Mesodermal cell (in vitro differentiated cells): ENCODE measurements around the gene NES.

ENCODE experiments used
- H3K27ac ChIP-seq: 2 replicates; pipeline ENCODE4 v1.7.0; 2013; ENCODE audit warnings: mild to moderate bottlenecking, low read depth, low read length, moderate library complexity; ENCODE audit not compliant: severe bottlenecking
- H3K36me3 ChIP-seq: 2 replicates; pipeline ENCODE4 v1.7.1; 2013; ENCODE audit warnings: mild to moderate bottlenecking, low read length, moderate library complexity; ENCODE audit not compliant: control insufficient read depth, insufficient read depth
- H3K4me1 ChIP-seq: one replicate; pipeline ENCODE4 v1.7.1; 2013; ENCODE audit warnings: mild to moderate bottlenecking, low read length; ENCODE audit not compliant: insufficient read depth, control insufficient read depth, poor library complexity, severe bottlenecking
- H3K4me3 ChIP-seq: 2 replicates; pipeline ENCODE4 v1.7.0; 2013; ENCODE audit warnings: low read length, control low read depth, mild to moderate bottlenecking; ENCODE audit not compliant: insufficient read depth, poor library complexity, severe bottlenecking; ENCODE audit errors: extremely low read depth
- H3K9me3 ChIP-seq: 2 replicates; pipeline ENCODE4 v1.7.1; 2013; ENCODE audit warnings: mild to moderate bottlenecking, low read length, moderate library complexity; ENCODE audit not compliant: control insufficient read depth
- WGBS, 2 experiments: methylation state at CpG; one replicate each; pipeline ENCODE4 v1.1.5; 2013; ENCODE audit warnings: missing lambda C conversion rate in 2 of 2; ENCODE audit not compliant: insufficient coverage in 2 of 2; 5-methylcytosine and 5-hydroxymethylcytosine counted together

NES gene

DNA sequence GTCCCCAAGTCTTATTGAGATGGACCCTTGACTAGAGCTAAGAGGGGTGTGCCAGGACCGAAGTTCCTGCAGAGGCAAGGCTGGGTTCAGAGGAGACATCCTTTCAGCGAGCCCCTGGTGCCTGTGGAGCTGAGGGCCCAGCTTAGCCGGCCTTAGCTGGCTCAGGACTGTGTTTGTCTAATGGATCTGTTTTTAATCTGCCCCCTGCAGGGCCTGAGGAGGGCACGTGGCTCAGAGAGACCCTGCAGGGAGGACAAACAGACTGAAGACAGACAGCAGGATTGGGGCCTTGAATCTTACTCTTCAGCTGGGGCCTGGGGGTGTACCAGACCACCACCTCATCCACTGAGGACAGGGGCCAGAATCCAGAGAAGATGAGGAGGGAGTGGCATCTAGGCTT, 26.5 kb upstream of the NES start:
- WGBS, 2 experiments, result 12 to 15% methylated on average over 4 of the region's 4 CpGs
- peak overlapping the region; percentile 65 for H3K4me3 ChIP-seq
- H3K9me3 ChIP-seq, result no peaks in the 10 kb centered on the region
- peaks cover 33% of the 10 kb centered on the region for H3K36me3 ChIP-seq
- H3K27ac ChIP-seq, result peak overlapping the region; percentile 23
- peaks cover 43% of the 10 kb centered on the region for H3K4me1 ChIP-seq

DNA sequence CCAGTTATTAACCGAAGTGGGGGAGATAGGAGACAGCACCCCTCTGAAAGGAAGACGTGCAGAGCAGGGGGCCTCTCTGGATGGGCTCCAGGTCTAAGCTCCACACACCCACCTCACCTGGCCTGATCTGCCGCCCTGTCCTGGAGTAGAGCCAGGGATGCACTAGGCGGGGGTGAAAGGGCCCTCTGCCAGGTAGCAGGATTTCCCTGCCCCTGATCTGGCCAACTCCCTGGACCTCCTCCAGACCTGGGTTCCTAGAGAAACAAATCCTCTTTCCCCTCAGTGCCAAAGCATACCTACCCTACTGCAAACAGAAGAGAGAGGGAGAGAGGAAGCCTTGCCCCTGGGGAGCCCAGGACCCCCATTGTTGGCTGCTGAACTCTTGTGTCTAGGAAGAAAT, 26.1 kb upstream of the NES start:
- 80 to 100% methylated on average over 1 to 3 of the region's 4 CpGs for WGBS, 2 experiments
- Histone ChIP-seq H3K4me3 (peak overlapping the region; percentile 65), H3K9me3 (no peaks in the 10 kb centered on the region), H3K27ac (no peak overlapping the region), H3K36me3 (peaks cover 37% of the 10 kb centered on the region), H3K4me1 (peaks cover 39% of the 10 kb centered on the region)

DNA sequence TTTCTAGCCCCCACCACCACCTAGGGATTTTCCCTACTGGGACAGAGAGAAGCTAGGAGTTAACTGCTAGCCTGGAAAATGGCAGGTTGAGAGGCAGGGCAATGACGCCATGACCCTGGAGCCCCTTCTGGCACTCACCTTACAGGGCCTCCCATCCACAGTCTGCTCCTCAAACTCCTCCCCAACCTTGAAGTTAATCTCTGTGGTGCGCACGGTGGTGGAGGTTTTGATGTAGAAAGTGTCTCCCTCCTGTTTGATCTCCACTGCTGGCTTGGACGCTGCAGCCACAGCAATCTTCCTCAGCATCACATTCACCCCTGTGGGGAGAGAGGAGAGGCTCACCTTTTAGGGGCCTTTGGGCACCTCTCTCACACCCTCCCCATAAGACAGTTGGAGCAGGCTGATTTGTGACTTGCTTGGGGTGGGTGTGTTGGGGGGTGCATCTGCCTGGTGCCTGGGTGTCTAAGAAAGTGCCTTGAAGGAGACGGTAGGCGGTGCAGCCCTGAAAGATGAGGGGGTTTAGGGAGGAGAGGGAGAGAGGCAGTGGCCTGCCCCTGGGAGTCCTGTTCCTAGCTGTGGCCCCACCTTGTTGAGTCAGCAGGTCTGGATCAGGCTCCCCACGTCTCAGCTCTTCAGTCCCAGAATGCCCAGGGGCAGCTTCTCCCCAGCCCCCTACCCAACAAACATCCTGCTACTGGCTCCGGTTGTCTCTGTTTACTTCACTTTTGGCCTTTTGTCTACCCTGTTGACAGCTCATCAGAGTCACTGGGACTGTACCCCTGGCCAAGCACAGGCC, 23.7 kb upstream of the NES start:
- Histone ChIP-seq H3K4me3 (no peak overlapping the region), H3K9me3 (no peaks in the 10 kb centered on the region), H3K27ac (peak overlapping the region; percentile 46), H3K36me3 (peaks cover 44% of the 10 kb centered on the region), H3K4me1 (peaks cover 25% of the 10 kb centered on the region)
- WGBS, 2 experiments, result 39 to 71% methylated on average over 2 to 3 of the region's 8 CpGs

DNA sequence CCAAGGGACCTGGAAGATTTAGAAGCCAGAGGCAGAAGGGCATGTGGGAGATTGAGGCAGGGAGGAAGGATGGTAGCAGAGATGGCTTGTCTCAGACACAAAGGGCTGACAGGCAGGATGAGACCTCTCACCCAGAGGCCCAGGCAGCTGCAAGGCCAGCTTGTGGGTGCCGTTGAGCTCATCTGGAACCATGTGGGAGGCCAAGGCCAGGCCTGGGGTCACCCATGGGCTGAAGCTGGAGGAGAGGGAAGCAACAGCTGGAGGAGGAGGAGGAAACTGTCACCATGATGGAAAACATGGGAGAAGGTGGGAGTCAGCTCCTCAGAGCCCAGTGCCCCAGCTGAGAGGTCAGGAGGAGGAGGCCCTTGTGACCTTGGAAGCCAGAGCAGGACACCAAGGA, 21.8 kb upstream of the NES start:
- Histone ChIP-seq H3K9me3 (no peaks in the 10 kb centered on the region), H3K4me1 (peaks cover 24% of the 10 kb centered on the region), H3K27ac (no peak overlapping the region), H3K4me3 (no peak overlapping the region), H3K36me3 (peaks cover 44% of the 10 kb centered on the region)
- WGBS, 2 experiments, result 91 to 100% methylated on average over 1 of the region's 1 CpG

DNA sequence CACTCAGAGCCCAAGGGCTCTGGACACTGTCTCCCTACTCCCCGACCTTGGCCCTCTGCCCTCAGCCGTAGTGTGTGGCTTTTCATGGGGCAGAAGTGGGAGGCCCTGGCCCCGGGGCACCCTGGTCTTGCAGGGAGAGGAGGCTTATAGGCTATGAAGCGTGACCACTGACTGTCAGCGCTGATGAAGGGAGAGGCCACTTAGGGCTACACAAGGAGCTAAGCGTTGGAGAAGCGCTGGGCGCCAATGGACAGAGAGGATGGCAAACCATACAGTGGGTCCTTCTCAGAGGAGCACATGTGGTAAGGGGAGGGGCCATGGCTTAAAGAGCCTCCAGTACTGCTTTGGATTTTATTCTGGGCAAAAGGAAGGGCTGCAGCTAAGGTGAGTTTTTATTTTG, 20.3 kb upstream of the NES start:
- WGBS, 2 experiments, result 89 to 98% methylated on average over 5 to 8 of the region's 8 CpGs
- Histone ChIP-seq H3K4me3 (no peak overlapping the region), H3K9me3 (no peaks in the 10 kb centered on the region), H3K36me3 (peaks cover 36% of the 10 kb centered on the region), H3K4me1 (peaks cover 35% of the 10 kb centered on the region), H3K27ac (no peak overlapping the region)

DNA sequence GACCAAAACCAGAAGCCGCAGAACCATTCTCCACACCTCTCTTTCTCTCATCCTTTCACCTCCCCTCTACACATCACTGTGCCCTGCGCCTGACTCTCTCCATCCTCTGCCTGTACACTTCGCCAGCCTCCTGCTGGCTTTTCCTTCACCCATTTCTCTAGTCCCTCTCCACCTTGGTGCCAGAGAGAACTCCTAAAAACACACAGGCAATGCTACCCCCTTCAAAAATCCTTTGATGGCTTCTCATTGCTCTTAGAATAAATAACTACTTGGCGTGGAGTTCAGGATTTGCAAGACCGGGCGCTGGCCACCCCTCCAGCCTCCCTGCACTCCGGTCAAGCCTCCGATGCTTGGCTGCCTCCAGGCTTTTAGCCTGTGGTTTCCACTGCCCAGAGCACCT, 19.5 kb upstream of the NES start:
- H3K4me3 ChIP-seq, result no peak overlapping the region
- whole genome bisulfite sequencing, 2 experiments, result 95 to 100% methylated on average over 8 of the region's 8 CpGs
- H3K27ac ChIP-seq, result peak overlapping the region; percentile 33
- peaks cover 36% of the 10 kb centered on the region for H3K36me3 ChIP-seq
- H3K4me1 ChIP-seq, result peaks cover 40% of the 10 kb centered on the region
- H3K9me3 ChIP-seq, result no peaks in the 10 kb centered on the region

DNA sequence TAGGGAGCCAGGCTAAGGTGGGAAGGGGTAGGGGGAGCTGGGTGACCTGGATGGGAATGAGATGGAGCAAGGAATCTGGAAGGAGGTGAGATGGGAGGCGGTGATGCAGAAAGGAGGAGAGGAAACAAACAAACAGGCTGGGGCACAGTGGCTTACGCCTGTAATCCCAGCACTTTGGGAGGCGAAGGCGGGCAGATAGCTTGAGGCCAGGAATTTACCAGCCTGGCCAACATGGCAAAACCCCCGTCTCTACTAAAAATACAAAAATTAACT, 17.4 kb upstream of the NES start:
- peak overlapping the region; percentile 76 for H3K27ac ChIP-seq
- peaks cover 46% of the 10 kb centered on the region for H3K4me1 ChIP-seq
- H3K4me3 ChIP-seq, result no peak overlapping the region
- WGBS, 2 experiments, result 66 to 73% methylated on average over 4 to 5 of the region's 5 CpGs
- H3K36me3 ChIP-seq, result peaks cover 20% of the 10 kb centered on the region
- no peaks in the 10 kb centered on the region for H3K9me3 ChIP-seq

DNA sequence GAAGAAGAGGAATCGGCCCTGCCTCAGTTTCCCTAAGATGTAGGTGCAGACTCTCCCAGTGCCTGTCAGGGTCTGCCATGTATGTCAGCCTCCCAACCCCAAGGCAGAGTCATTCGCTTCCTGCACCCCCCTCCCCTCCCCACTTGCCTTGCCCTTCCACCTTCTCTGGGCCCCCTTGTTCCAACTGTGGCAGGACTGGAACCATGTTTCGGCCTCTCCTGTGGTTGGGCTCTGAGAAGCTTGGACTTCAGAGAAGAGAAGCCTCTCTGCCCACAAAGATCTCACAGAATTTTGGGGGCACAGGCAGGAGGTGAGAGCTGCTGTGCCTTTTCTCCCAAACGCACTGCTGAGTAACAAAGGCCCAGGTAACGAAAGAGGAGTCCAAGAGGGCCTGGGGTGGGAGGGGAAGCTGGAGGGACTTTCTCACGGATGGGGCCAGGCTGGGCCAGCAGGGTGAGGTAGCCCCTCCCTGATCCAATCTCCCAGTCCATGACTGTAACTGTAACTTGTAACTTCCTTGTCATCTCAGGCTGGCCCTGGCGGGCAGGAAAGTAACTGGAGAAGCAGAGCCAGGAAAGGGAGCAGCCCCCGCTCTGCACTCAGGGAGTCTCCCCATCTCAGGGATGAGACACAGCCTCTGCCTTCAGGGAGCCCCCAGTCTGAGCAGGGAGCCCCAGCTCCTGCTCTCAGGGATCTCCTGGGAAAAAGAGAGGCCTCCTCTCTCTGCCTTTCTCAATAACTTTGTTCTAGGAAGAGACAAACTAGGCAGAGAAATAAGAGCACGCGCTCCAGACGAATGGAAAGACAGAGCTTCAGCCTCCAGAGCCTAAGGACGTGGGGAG, 16.9 kb upstream of the NES start:
- H3K4me3 ChIP-seq, result no peak overlapping the region
- H3K4me1 ChIP-seq, result peaks cover 46% of the 10 kb centered on the region
- WGBS, 2 experiments, result 46 to 49% methylated on average over 8 to 11 of the region's 12 CpGs
- H3K36me3 ChIP-seq, result peaks cover 14% of the 10 kb centered on the region
- H3K9me3 ChIP-seq, result no peaks in the 10 kb centered on the region
- peak overlapping the region; percentile 76 for H3K27ac ChIP-seq

DNA sequence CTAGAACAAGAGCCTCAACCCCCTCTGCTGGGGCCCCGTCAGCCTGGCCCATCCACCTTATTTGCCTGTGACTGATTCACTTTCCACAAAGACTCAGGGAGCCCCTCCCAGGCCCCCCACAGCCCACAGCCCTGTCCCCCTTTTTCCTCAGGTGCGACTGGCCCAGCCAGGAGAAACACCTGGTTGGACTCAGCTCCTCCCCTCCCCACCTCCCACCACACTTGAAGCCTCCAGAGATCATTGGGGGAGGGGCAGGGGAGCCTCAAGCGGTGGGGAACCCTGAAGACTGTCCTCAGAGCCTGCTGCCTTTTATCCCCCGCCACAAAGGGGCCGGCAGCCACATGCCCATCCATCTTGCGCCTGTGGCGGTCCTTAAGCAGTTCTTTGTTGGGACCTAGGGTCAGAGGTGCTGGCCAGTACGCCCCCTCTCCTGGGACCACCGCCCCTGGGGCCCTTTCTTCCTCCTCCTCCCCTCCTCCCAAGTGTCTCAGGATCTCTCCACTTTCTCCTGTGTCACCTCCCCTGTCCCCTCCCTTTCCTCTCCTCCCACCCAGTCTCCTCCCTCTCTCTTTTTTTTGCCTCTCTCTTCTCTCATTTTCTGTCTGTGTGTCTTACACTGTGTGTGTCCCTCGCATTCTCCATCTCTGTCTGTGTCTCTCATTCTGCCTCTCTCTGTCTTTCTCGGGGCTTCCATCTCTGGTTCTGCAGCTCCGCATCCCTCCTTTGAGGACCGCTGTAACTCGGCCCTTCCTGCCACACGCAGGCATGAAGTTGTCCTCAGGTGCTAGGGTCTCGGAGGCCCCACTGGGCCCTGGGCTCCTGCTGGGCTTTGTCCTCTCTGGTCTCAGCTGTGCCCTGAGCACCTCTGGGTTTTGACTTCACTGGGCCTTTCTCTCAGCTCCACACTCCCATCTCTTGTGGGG, 16.0 kb upstream of the NES start:
- Histone ChIP-seq H3K36me3 (peaks cover 6% of the 10 kb centered on the region), H3K27ac (peak overlapping the region; percentile 76), H3K9me3 (no peaks in the 10 kb centered on the region), H3K4me1 (peaks cover 46% of the 10 kb centered on the region), H3K4me3 (no peak overlapping the region)
- 11 to 12% methylated on average over 14 to 16 of the region's 16 CpGs for WGBS, 2 experiments

DNA sequence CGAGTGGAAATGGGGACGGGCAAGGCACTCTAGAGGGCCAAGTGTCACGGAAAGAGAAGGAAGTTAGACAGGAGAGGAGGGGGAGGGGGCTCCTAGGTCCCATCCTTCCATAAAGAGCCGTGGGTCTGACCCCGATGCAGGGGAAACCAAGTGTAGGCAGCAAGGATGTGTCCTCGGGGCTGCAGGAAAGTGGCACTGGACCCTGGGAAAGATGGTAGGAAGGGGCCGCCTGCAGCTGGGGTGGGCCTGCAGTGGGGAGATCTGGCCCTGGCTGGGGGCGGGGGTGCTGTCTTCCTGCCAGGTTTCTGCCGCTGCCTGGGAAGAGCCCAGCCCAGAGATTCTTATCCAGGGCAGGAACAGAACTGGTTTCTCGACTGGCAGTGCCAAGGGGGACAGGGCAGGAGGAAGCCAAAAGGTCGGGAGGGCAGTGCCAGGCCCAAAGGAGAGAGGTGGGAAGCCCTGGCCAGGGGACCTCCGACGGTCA, 15.3 kb upstream of the NES start:
- peak overlapping the region; percentile 76 for H3K27ac ChIP-seq
- H3K4me1 ChIP-seq, result peaks cover 46% of the 10 kb centered on the region
- H3K4me3 ChIP-seq, result no peak overlapping the region

More for the DNA sequence above, 15.3 kb upstream of the NES start:
- Histone ChIP-seq H3K9me3 (no peaks in the 10 kb centered on the region), H3K36me3 (no peaks in the 10 kb centered on the region)
- WGBS, 2 experiments, result 9 to 10% methylated on average over 11 to 12 of the region's 13 CpGs
